Bronchial epithelial cell (primary cell): ENCODE results near the gene C13orf42. TPM values are rescaled to one million over a fixed set of nuclear protein-coding genes. Genes with fewer than 3 reads are reported as not detected.
A peak's percentile ranks its signal among the peaks of the same experiment; 100 is the strongest.

Experiments used
- DNase-seq: peaks from one replicate; pipeline ENCODE4 v3.0.0-alpha.2; 2010; ENCODE audit warnings: low read depth
- FAIRE-seq: peaks from 2 replicates; lab custom pipeline; 2011; peaks lifted over from hg19 to GRCh38; lab: Jason Lieb, UNC
- H3K27me3 ChIP-seq: 2 replicates; pipeline ENCODE4 v1.5.1; 2011; ENCODE audit warnings: low read length; ENCODE audit not compliant: control insufficient read depth, insufficient read depth
- H3K36me3 ChIP-seq: 2 replicates; pipeline ENCODE4 v1.5.1; 2011; ENCODE audit warnings: low read length; ENCODE audit not compliant: control insufficient read depth, insufficient read depth
- H3K4me3 ChIP-seq: 2 replicates; pipeline ENCODE4 v1.5.1; 2011; ENCODE audit warnings: mild to moderate bottlenecking, low read depth, low read length, control low read depth
- CTCF ChIP-seq: IDR thresholded peaks from 2 replicates; pipeline ENCODE4 v1.5.1; 2011; ENCODE audit warnings: mild to moderate bottlenecking, moderate library complexity, low read length, control low read depth, inconsistent platforms; ENCODE audit not compliant: insufficient read depth, severe bottlenecking
- total RNA-seq: library from RNA; depleted of rRNA; stranded (reverse); fragments of >200 nt; gene quantifications from 2 replicates; pipeline ENCODE4 v1.2.1, GENCODE V29; 2014

Gene C13orf42
- total RNA-seq, 1 donor from 2014 or later: not detected

DNA sequence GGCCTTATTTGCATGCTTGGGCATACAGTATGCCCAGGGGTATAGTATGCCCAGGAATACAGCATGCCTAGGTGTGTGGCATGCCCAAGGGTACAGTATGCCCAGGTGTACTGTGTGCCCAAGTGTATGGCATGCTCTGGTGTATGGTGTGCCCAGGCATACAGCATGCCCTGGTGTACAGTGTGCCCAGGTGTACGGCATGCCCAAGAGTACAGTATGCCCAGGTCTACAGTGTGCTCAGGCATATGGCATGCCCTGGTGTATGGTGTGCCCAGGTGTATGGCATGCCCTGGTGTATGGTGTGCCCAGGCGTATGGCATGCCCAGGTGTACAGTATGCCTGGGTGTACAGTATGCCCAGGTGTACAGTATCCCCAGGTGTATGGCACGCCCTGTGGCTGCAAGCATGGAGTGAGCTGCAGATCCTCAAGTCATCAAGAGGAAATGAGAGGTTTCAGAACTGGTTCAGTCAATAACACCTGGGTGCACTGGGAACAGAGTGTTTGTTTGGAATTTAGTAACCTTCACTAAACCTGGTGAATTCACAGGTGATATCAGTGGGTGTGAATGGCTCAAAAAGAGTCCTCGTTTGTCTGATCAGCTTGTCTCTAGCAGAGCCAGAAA lies 7.8 kb upstream of the C13orf42 start:
- Histone ChIP-seq H3K27me3 (peaks cover 2% of the 10 kb centered on the region), H3K36me3 (no peaks in the 10 kb centered on the region), H3K4me3 (no peak overlapping the region)
- FAIRE-seq: peak; percentile 7
- no peak for DNase-seq
- TF ChIP-seq CTCF: no peak

DNA sequence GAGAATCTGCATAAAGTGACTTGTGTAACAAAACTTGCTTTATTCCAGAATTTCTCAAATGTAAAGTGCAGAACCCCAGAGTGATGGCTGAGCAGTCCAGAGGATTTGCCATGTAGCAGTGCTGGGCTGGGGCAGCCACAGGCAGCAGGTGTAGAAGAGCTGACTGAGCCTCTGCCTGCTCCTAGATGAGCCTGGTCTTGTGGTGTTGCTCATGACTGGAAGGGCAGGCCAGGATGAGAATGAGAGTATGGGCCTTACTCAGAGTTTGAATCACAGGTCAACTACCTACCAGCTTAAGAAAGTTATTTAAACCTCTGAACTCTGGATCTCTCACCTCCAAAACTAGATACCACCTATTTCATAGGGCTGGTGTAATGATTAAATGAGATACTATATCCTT lies 2.9 kb upstream of the C13orf42 start:
- Histone ChIP-seq H3K4me3 (no peak overlapping the region), H3K36me3 (no peaks in the 10 kb centered on the region), H3K27me3 (no peaks in the 10 kb centered on the region)
- FAIRE-seq (no peak), DNase-seq (peak; percentile 55)
- TF ChIP-seq CTCF: no peak

DNA sequence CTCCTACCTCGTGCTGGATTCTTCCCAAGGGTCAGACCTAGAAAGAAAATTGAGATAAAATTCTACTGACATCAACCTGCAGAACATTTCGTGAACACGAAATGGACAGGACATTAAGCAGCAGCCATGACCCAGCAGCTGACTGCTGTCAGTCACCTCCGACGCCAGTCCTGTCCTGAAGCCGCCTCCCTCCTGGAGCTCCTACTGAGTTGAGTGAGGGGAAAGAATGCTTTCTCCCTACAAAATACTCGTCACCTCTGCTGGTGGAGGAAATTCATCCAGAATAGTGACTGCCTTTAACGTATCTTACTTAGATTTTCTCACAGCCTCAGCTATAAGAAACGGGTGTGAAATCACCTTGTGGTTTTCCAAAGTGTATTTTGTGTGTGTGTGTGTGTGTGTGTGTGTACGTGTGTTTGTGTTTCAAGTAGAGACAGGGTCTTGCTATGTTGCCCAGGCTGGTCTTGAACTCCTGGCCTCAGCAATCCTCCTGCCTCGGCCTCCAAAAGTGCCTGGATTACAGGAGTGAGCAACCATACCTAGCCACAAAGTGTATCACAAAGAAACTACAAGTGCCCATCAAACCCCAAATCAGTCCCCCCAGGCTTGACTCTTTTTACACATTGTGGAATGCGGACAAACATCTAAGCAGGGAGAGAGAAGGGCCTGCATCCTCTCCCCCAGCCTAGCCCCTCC lies 2.3 kb upstream of the C13orf42 start:
- H3K4me3 ChIP-seq: no peak overlapping the region
- no peaks in the 10 kb centered on the region for H3K36me3 ChIP-seq
- DNase-seq (no peak), FAIRE-seq (no peak)
- H3K27me3 ChIP-seq: no peaks in the 10 kb centered on the region
- TF ChIP-seq CTCF: no peak

DNA sequence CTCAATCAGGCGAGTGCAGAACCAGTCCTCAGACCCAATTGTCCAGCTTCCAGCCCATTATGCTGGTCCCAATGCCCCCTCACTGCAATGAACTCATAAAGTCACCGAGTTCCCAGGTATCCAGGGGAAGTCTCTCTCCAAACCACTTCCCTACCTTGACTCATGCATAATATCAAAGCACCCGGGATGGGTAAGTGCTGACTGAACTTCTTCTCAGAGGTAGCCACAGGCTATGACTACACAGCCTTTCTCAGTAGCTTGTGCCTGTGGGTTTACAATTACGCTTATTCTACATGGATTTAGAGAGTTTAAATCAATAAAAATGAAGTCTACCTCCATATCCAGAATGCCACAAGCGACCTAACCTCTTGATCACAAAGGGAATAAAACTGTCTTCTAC lies 1.7 kb upstream of the C13orf42 start:
- H3K27me3 ChIP-seq: no peaks in the 10 kb centered on the region
- DNase-seq (peak; percentile 46), FAIRE-seq (no peak)
- no peak for TF ChIP-seq CTCF
- no peaks in the 10 kb centered on the region for H3K36me3 ChIP-seq
- no peak overlapping the region for H3K4me3 ChIP-seq

- FAIRE-seq (no peak), DNase-seq (no peak)
- TF ChIP-seq CTCF: no peak
- H3K4me3 ChIP-seq: no peak overlapping the region
- H3K36me3 ChIP-seq: no peaks in the 10 kb centered on the region
- no peaks in the 10 kb centered on the region for H3K27me3 ChIP-seq
Measured at GRCh38 chr13:51111997-51112396, 923 bp upstream of the C13orf42 start.
